ENCODE measurements around the gene SLC35E2B.
"Not testable (repeated sequence)": the region's sequence is repeated elsewhere in the genome, so short reads cannot be mapped to it uniquely, and the experiment has no call there.

DNA sequence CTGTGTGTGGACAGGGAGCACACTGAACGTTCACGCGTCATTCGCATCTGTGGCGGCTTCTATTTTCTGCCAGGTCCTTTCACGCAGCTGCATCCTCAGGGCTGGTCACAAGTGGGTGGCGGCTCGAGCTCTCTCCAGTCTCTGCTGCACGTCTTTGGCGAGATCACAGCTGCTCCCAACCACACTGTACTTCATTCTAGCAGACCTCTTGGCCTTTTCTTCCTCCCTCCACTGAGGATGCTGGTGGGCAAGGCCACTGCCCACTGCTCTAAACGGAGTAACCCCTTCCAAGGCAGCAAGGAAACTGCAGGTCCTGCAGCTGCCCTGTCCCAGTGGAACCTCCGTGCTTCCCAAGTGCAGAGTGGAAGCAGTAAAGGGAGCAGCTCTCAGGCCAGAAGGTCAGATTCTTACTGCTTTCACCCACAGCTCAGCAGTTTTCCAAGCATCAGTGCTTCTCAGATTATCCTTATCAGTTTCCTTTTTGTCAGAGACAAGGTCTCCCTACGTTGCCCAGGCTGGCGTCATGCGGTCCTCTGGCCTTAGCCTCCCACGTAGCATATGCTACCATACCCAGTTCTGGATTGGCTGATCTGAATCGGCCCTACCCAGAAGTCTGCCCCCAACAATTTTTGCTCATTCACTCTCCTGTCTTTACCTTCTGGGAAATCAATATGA is 44.9 kb downstream of the SLC35E2B start:
- TF ChIP-seq FOXP2 (optimal IDR thresholded peaks at IDR 0.05; ENCODE audit: control extremely low read depth, extremely low read length, insufficient read depth); EZH2 (IDR thresholded peaks at IDR 0.05); POLR2AphosphoS5 (IDR thresholded peaks at IDR 0.05; ENCODE audit: borderline replicate concordance, low read depth, low read length): not testable (repeated sequence)

Data from SK-N-MC (cell line).